HuH-7.5 (cell line): ENCODE data around the gene PRPF6.

Source experiments
- DNase-seq: peaks from one replicate; pipeline ENCODE4 v3.0.0; 2011; ENCODE audit warnings: low spot score

Gene PRPF6

GRCh38 chr20:64064145-64064698 lies 83.3 kb downstream of the PRPF6 start:
- DNase-seq = no peak

- DNase-seq = no peak
Measured at GRCh38 chr20:64065062-64065973, 84.4 kb downstream of the PRPF6 start.

GRCh38 chr20:64065974-64066343 lies 85.0 kb downstream of the PRPF6 start:
- peak; percentile 66 for DNase-seq

- no peak for DNase-seq
Measured at GRCh38 chr20:64067005-64067632, 86.2 kb downstream of the PRPF6 start.

- DNase-seq = no peak
Measured at GRCh38 chr20:64067733-64068307, 86.9 kb downstream of the PRPF6 start.

GRCh38 chr20:64068386-64069208 lies 87.7 kb downstream of the PRPF6 start:
- no peak for DNase-seq

- DNase-seq = no peak
Measured at GRCh38 chr20:64069209-64069613, 88.3 kb downstream of the PRPF6 start.

- peak; percentile 97 for DNase-seq
Measured at GRCh38 chr20:64069614-64070243, 88.8 kb downstream of the PRPF6 start.

- DNase-seq = no peak
Measured at GRCh38 chr20:64070244-64070993, 89.5 kb downstream of the PRPF6 start.

- DNase-seq = no peak
Measured at GRCh38 chr20:64071341-64072332, 90.7 kb downstream of the PRPF6 start.

- DNase-seq = no peak
Measured at GRCh38 chr20:64072498-64073063, 91.6 kb downstream of the PRPF6 start.

- DNase-seq = no peak
Measured at GRCh38 chr20:64073476-64074183, 92.7 kb downstream of the PRPF6 start.

GRCh38 chr20:64074184-64074789 lies 93.4 kb downstream of the PRPF6 start:
- no peak for DNase-seq

GRCh38 chr20:64074963-64075362 lies 94.0 kb downstream of the PRPF6 start:
- no peak for DNase-seq

- no peak for DNase-seq
Measured at GRCh38 chr20:64075556-64075955, 94.6 kb downstream of the PRPF6 start.

GRCh38 chr20:64076061-64076997 lies 95.4 kb downstream of the PRPF6 start:
- DNase-seq = no peak

GRCh38 chr20:64077094-64077493 lies 96.2 kb downstream of the PRPF6 start:
- DNase-seq = no peak
